Neural cell (in vitro differentiated cells): ENCODE results near the gene NINJ1. TPM values are rescaled to one million over a fixed set of nuclear protein-coding genes. Genes with fewer than 3 reads are reported as not detected.

ENCODE experiments used
- H2AFZ ChIP-seq: fragments of 200-600, 300-800 bp; sonication (generic), shearing (Covaris generic); 2 replicates; pipeline ENCODE4 v1.6.0; 2014; ENCODE audit warnings: low read depth, mild to moderate bottlenecking, antibody characterized with exemption, low read length, moderate library complexity
- H3F3A ChIP-seq: fragments of 200-600 bp; shearing (Covaris generic); 2 replicates; pipeline ENCODE4 v1.6.1; 2016; ENCODE audit warnings: mild to moderate bottlenecking, moderate library complexity, mixed read lengths, antibody characterized with exemption, low read length; ENCODE audit not compliant: insufficient read depth, poor library complexity, severe bottlenecking
- H3K27ac ChIP-seq: fragments of 200-600, 300-800 bp; sonication (generic), shearing (Covaris generic); 2 replicates; pipeline ENCODE4 v1.5.1; 2014; ENCODE audit warnings: mild to moderate bottlenecking, low read length, moderate library complexity
- H3K27me3 ChIP-seq: fragments of 300-800, 200-600 bp; sonication (generic), shearing (Covaris generic); 2 replicates; pipeline ENCODE4 v1.6.0; 2014; ENCODE audit warnings: mild to moderate bottlenecking, low read depth, low read length, moderate library complexity; ENCODE audit not compliant: insufficient read depth
- H3K36me3 ChIP-seq: fragments of 300-800, 200-600 bp; sonication (generic), shearing (Covaris generic); 2 replicates; pipeline ENCODE4 v1.5.1; 2014; ENCODE audit warnings: mild to moderate bottlenecking, antibody characterized with exemption, low read length, moderate library complexity; ENCODE audit not compliant: insufficient read depth
- H3K4me2 ChIP-seq: fragments of 300-800, 200-600 bp; sonication (generic), shearing (Covaris generic); 2 replicates; pipeline ENCODE4 v1.6.0; 2014; ENCODE audit warnings: mild to moderate bottlenecking, low read length
- H3K4me3 ChIP-seq: fragments of 300-800, 200-600 bp; sonication (generic), shearing (Covaris generic); 2 replicates; pipeline ENCODE4 v1.5.1; 2014; ENCODE audit warnings: mild to moderate bottlenecking, low read length, moderate library complexity
- H3K79me2 ChIP-seq: fragments of 200-600 bp; shearing (Covaris generic); replicated peaks from 2 replicates; pipeline ENCODE4 v1.6.0; 2014; ENCODE audit warnings: mild to moderate bottlenecking, low read length, moderate library complexity; ENCODE audit not compliant: insufficient read depth
- H3K9ac ChIP-seq: fragments of 300-800, 200-600 bp; sonication (generic), shearing (Covaris generic); 2 replicates; pipeline ENCODE4 v1.6.1; 2016; ENCODE audit warnings: mild to moderate bottlenecking, low read length, mixed read lengths
- H3K9me2 ChIP-seq: fragments of 200-600 bp; shearing (Covaris generic); 2 replicates; pipeline ENCODE4 v1.6.1; 2016; ENCODE audit warnings: mild to moderate bottlenecking, low read length, mixed read lengths; ENCODE audit not compliant: insufficient read depth
- H3K9me3 ChIP-seq: fragments of 200-600, 300-800 bp; sonication (generic), shearing (Covaris generic); 2 replicates; pipeline ENCODE4 v1.6.1; 2016; ENCODE audit warnings: mild to moderate bottlenecking, mixed run types, low read length, moderate library complexity, mixed read lengths
- H4K20me1 ChIP-seq: fragments of 200-600 bp; shearing (Covaris generic); 2 replicates; pipeline ENCODE4 v1.6.1; 2016; ENCODE audit warnings: mild to moderate bottlenecking, mixed run types; ENCODE audit not compliant: insufficient read depth
- CTCF ChIP-seq: fragments of 450-650 bp; IDR thresholded peaks from 2 replicates; pipeline ENCODE4 v1.5.1; 2014; ENCODE audit warnings: antibody characterized with exemption, mild to moderate bottlenecking, moderate library complexity; ENCODE audit not compliant: poor library complexity, severe bottlenecking
- EP300 ChIP-seq: fragments of 450-650 bp; conservative IDR thresholded peaks from 2 replicates; pipeline ENCODE4 v1.6.1; 2014; ENCODE audit warnings: antibody characterized with exemption, mild to moderate bottlenecking, moderate library complexity; ENCODE audit not compliant: poor library complexity, severe bottlenecking
- EZH2 ChIP-seq: fragments of 200-600, 300-800 bp; shearing (Covaris generic), sonication (generic); IDR thresholded peaks from 2 replicates; pipeline ENCODE4 v1.6.1; 2014; ENCODE audit warnings: antibody characterized with exemption, low read length, borderline replicate concordance, mild to moderate bottlenecking; ENCODE audit not compliant: insufficient read depth, poor library complexity, severe bottlenecking
- MXI1 ChIP-seq: fragments of 450-650 bp; conservative IDR thresholded peaks from 2 replicates; pipeline ENCODE4 v1.6.1; 2014; ENCODE audit warnings: antibody characterized with exemption, mild to moderate bottlenecking; ENCODE audit not compliant: poor library complexity, severe bottlenecking
- POLR2AphosphoS5 ChIP-seq: IDR thresholded peaks from 2 replicates; pipeline ENCODE4 v1.6.1; 2012
- RAD21 ChIP-seq: fragments of 450-650 bp; conservative IDR thresholded peaks from 2 replicates; pipeline ENCODE4 v1.6.1; 2014; ENCODE audit warnings: antibody characterized with exemption, mild to moderate bottlenecking, moderate library complexity
- REST ChIP-seq: IDR thresholded peaks from 2 replicates; pipeline ENCODE4 v1.6.1; 2012; ENCODE audit warnings: borderline replicate concordance
- SMC3 ChIP-seq: fragments of 450-650 bp; conservative IDR thresholded peaks from 2 replicates; pipeline ENCODE4 v1.6.1; 2014; ENCODE audit warnings: antibody characterized with exemption, mild to moderate bottlenecking, moderate library complexity; ENCODE audit not compliant: poor library complexity
- TAF1 ChIP-seq: IDR thresholded peaks from 2 replicates; pipeline ENCODE4 v1.6.1; 2012; ENCODE audit warnings: low read depth
- polyA plus RNA-seq: library from polyadenylated mRNA; depleted of rRNA; stranded (reverse); fragments of >200 nt; gene quantifications from 2 replicates; pipeline ENCODE4 v1.2.3, GENCODE V29; 2014

Gene NINJ1
- polyA plus RNA-seq, 1 donor from 2014 or later, result 2.7 TPM

- no peak overlapping the region for H3K27ac ChIP-seq
- no peak overlapping the region for H3K4me3 ChIP-seq
- no peak overlapping the region for H3K4me2 ChIP-seq
- no peak overlapping the region for H2AFZ ChIP-seq
- no peaks in the 10 kb centered on the region for H3K9me3 ChIP-seq
- H3K79me2 ChIP-seq, result no peaks in the 10 kb centered on the region
- H3F3A ChIP-seq, result no peaks in the 10 kb centered on the region
- H3K36me3 ChIP-seq, result no peaks in the 10 kb centered on the region
- no peaks in the 10 kb centered on the region for H3K27me3 ChIP-seq
- TF ChIP-seq EP300, result no peak
- TF ChIP-seq MXI1, result no peak
- TF ChIP-seq EZH2, result no peak
- no peak for TF ChIP-seq SMC3
- TF ChIP-seq RAD21, result no peak
- no peak for TF ChIP-seq TAF1
- TF ChIP-seq REST, result no peak
- TF ChIP-seq POLR2AphosphoS5, result no peak
- TF ChIP-seq CTCF, result no peak
- no peaks in the 10 kb centered on the region for H3K9me2 ChIP-seq
- H4K20me1 ChIP-seq, result no peaks in the 10 kb centered on the region
- no peak overlapping the region for H3K9ac ChIP-seq
Measured at GRCh38 chr9:93149361-93149760, 15.3 kb upstream of the NINJ1 start.

GRCh38 chr9:93148721-93149120 lies 14.7 kb upstream of the NINJ1 start:
- no peaks in the 10 kb centered on the region for H4K20me1 ChIP-seq
- H3K27me3 ChIP-seq, result no peaks in the 10 kb centered on the region
- no peak overlapping the region for H3K4me2 ChIP-seq
- H3K9me2 ChIP-seq, result no peaks in the 10 kb centered on the region
- no peaks in the 10 kb centered on the region for H3K36me3 ChIP-seq
- no peak overlapping the region for H3K4me3 ChIP-seq
- H3K79me2 ChIP-seq, result no peaks in the 10 kb centered on the region
- no peak overlapping the region for H3K27ac ChIP-seq
- no peaks in the 10 kb centered on the region for H3K9me3 ChIP-seq
- TF ChIP-seq REST, result no peak
- TF ChIP-seq CTCF, result no peak
- TF ChIP-seq TAF1, result no peak
- no peak for TF ChIP-seq EZH2
- no peak overlapping the region for H2AFZ ChIP-seq
- no peaks in the 10 kb centered on the region for H3F3A ChIP-seq
- H3K9ac ChIP-seq, result no peak overlapping the region
